Neural cell (in vitro differentiated cells): Measurements from ENCODE around the gene SORCS1. TPM values are rescaled to one million over a fixed set of nuclear protein-coding genes. Genes with fewer than 3 reads are reported as not detected.
A peak's percentile ranks its signal among the peaks of the same experiment; 100 is the strongest.

ENCODE experiments used
- H2AFZ ChIP-seq: fragments of 200-600, 300-800 bp; sonication (generic), shearing (Covaris generic); 2 replicates; pipeline ENCODE4 v1.6.0; 2014; ENCODE audit warnings: low read depth, mild to moderate bottlenecking, antibody characterized with exemption, low read length, moderate library complexity
- H3F3A ChIP-seq: fragments of 200-600 bp; shearing (Covaris generic); 2 replicates; pipeline ENCODE4 v1.6.1; 2016; ENCODE audit warnings: mild to moderate bottlenecking, moderate library complexity, mixed read lengths, antibody characterized with exemption, low read length; ENCODE audit not compliant: insufficient read depth, poor library complexity, severe bottlenecking
- H3K27ac ChIP-seq: fragments of 200-600, 300-800 bp; sonication (generic), shearing (Covaris generic); 2 replicates; pipeline ENCODE4 v1.5.1; 2014; ENCODE audit warnings: mild to moderate bottlenecking, low read length, moderate library complexity
- H3K27me3 ChIP-seq: fragments of 300-800, 200-600 bp; sonication (generic), shearing (Covaris generic); 2 replicates; pipeline ENCODE4 v1.6.0; 2014; ENCODE audit warnings: mild to moderate bottlenecking, low read depth, low read length, moderate library complexity; ENCODE audit not compliant: insufficient read depth
- H3K36me3 ChIP-seq: fragments of 300-800, 200-600 bp; sonication (generic), shearing (Covaris generic); 2 replicates; pipeline ENCODE4 v1.5.1; 2014; ENCODE audit warnings: mild to moderate bottlenecking, antibody characterized with exemption, low read length, moderate library complexity; ENCODE audit not compliant: insufficient read depth
- H3K4me2 ChIP-seq: fragments of 300-800, 200-600 bp; sonication (generic), shearing (Covaris generic); 2 replicates; pipeline ENCODE4 v1.6.0; 2014; ENCODE audit warnings: mild to moderate bottlenecking, low read length
- H3K4me3 ChIP-seq: fragments of 300-800, 200-600 bp; sonication (generic), shearing (Covaris generic); 2 replicates; pipeline ENCODE4 v1.5.1; 2014; ENCODE audit warnings: mild to moderate bottlenecking, low read length, moderate library complexity
- H3K79me2 ChIP-seq: fragments of 200-600 bp; shearing (Covaris generic); replicated peaks from 2 replicates; pipeline ENCODE4 v1.6.0; 2014; ENCODE audit warnings: mild to moderate bottlenecking, low read length, moderate library complexity; ENCODE audit not compliant: insufficient read depth
- H3K9ac ChIP-seq: fragments of 300-800, 200-600 bp; sonication (generic), shearing (Covaris generic); 2 replicates; pipeline ENCODE4 v1.6.1; 2016; ENCODE audit warnings: mild to moderate bottlenecking, low read length, mixed read lengths
- H3K9me2 ChIP-seq: fragments of 200-600 bp; shearing (Covaris generic); 2 replicates; pipeline ENCODE4 v1.6.1; 2016; ENCODE audit warnings: mild to moderate bottlenecking, low read length, mixed read lengths; ENCODE audit not compliant: insufficient read depth
- H3K9me3 ChIP-seq: fragments of 200-600, 300-800 bp; sonication (generic), shearing (Covaris generic); 2 replicates; pipeline ENCODE4 v1.6.1; 2016; ENCODE audit warnings: mild to moderate bottlenecking, mixed run types, low read length, moderate library complexity, mixed read lengths
- H4K20me1 ChIP-seq: fragments of 200-600 bp; shearing (Covaris generic); 2 replicates; pipeline ENCODE4 v1.6.1; 2016; ENCODE audit warnings: mild to moderate bottlenecking, mixed run types; ENCODE audit not compliant: insufficient read depth
- CTCF ChIP-seq: fragments of 450-650 bp; IDR thresholded peaks from 2 replicates; pipeline ENCODE4 v1.5.1; 2014; ENCODE audit warnings: antibody characterized with exemption, mild to moderate bottlenecking, moderate library complexity; ENCODE audit not compliant: poor library complexity, severe bottlenecking
- EP300 ChIP-seq: fragments of 450-650 bp; conservative IDR thresholded peaks from 2 replicates; pipeline ENCODE4 v1.6.1; 2014; ENCODE audit warnings: antibody characterized with exemption, mild to moderate bottlenecking, moderate library complexity; ENCODE audit not compliant: poor library complexity, severe bottlenecking
- EZH2 ChIP-seq: fragments of 200-600, 300-800 bp; shearing (Covaris generic), sonication (generic); IDR thresholded peaks from 2 replicates; pipeline ENCODE4 v1.6.1; 2014; ENCODE audit warnings: antibody characterized with exemption, low read length, borderline replicate concordance, mild to moderate bottlenecking; ENCODE audit not compliant: insufficient read depth, poor library complexity, severe bottlenecking
- MXI1 ChIP-seq: fragments of 450-650 bp; conservative IDR thresholded peaks from 2 replicates; pipeline ENCODE4 v1.6.1; 2014; ENCODE audit warnings: antibody characterized with exemption, mild to moderate bottlenecking; ENCODE audit not compliant: poor library complexity, severe bottlenecking
- POLR2AphosphoS5 ChIP-seq: IDR thresholded peaks from 2 replicates; pipeline ENCODE4 v1.6.1; 2012
- RAD21 ChIP-seq: fragments of 450-650 bp; conservative IDR thresholded peaks from 2 replicates; pipeline ENCODE4 v1.6.1; 2014; ENCODE audit warnings: antibody characterized with exemption, mild to moderate bottlenecking, moderate library complexity
- REST ChIP-seq: IDR thresholded peaks from 2 replicates; pipeline ENCODE4 v1.6.1; 2012; ENCODE audit warnings: borderline replicate concordance
- SMC3 ChIP-seq: fragments of 450-650 bp; conservative IDR thresholded peaks from 2 replicates; pipeline ENCODE4 v1.6.1; 2014; ENCODE audit warnings: antibody characterized with exemption, mild to moderate bottlenecking, moderate library complexity; ENCODE audit not compliant: poor library complexity
- TAF1 ChIP-seq: IDR thresholded peaks from 2 replicates; pipeline ENCODE4 v1.6.1; 2012; ENCODE audit warnings: low read depth
- polyA minus RNA-seq: library from RNA; depleted of rRNA, polyadenylated mRNA; stranded (reverse); fragments of >200 nt; gene quantifications from 2 replicates; pipeline ENCODE4 v1.2.3, GENCODE V29; 2014
- polyA plus RNA-seq: library from polyadenylated mRNA; depleted of rRNA; stranded (reverse); fragments of >200 nt; gene quantifications from 2 replicates; pipeline ENCODE4 v1.2.3, GENCODE V29; 2014

The SORCS1 gene
- polyA plus RNA-seq, result 27.0 and 30.2 TPM in 2 replicates
- polyA minus RNA-seq, result 61.1 and 85.3 TPM in 2 replicates

- Histone ChIP-seq H2AFZ (peak within 1 kb of the TSS; percentile 65), H3K79me2 (peaks cover 28% of the 10 kb centered on the region), H3K4me2 (peak within 1 kb of the TSS; percentile 72), H3K9me2 (no peaks in the 10 kb centered on the region), H3K4me3 (peak within 1 kb of the TSS; percentile 84), H3K27me3 (peaks cover 10% of the 10 kb centered on the region), H3K9me3 (no peaks in the 10 kb centered on the region), H3F3A (peaks cover 8% of the 10 kb centered on the region), H3K9ac (peak within 1 kb of the TSS; percentile 66), H4K20me1 (no peaks in the 10 kb centered on the region), H3K27ac (peak within 1 kb of the TSS; percentile 35), H3K36me3 (no peaks in the 10 kb centered on the region)
- no peak for TF ChIP-seq EP300
- peak; percentile 38 for TF ChIP-seq MXI1
- TF ChIP-seq RAD21, result peak; percentile 57
- no peak for TF ChIP-seq EZH2
- TF ChIP-seq SMC3, result peak; percentile 57
- TF ChIP-seq CTCF, result peak; percentile 43
- no peak for TF ChIP-seq REST
- no peak for TF ChIP-seq POLR2AphosphoS5
- no peak for TF ChIP-seq TAF1
These were observed at the start of gene SORCS1 for GRCh38 chr10:107163881-107164861. SORCS1 (minus strand) TSS chr10:107164706.

GRCh38 chr10:107214261-107214660 is 49.8 kb upstream of the SORCS1 start:
- no peak overlapping the region for H3K4me2 ChIP-seq
- no peak overlapping the region for H2AFZ ChIP-seq
- H3F3A ChIP-seq, result no peaks in the 10 kb centered on the region
- H3K9me2 ChIP-seq, result no peaks in the 10 kb centered on the region
- H3K4me3 ChIP-seq, result no peak overlapping the region
- no peak overlapping the region for H3K9ac ChIP-seq
- no peaks in the 10 kb centered on the region for H4K20me1 ChIP-seq
- TF ChIP-seq TAF1 (no peak), CTCF (no peak), MXI1 (no peak), REST (no peak), EP300 (no peak), POLR2AphosphoS5 (no peak), SMC3 (no peak), RAD21 (no peak), EZH2 (no peak)
- no peaks in the 10 kb centered on the region for H3K9me3 ChIP-seq
- no peaks in the 10 kb centered on the region for H3K27me3 ChIP-seq
- no peak overlapping the region for H3K27ac ChIP-seq
- no peaks in the 10 kb centered on the region for H3K36me3 ChIP-seq
- H3K79me2 ChIP-seq, result no peaks in the 10 kb centered on the region
